DMS114 treated with DMSO at 0.1 percent for 48 hours (cell line): ENCODE data around the gene SCIN.
"Not testable (repeated sequence)": the region's sequence is repeated elsewhere in the genome, so short reads cannot be mapped to it uniquely, and the experiment has no call there.

Experiments
- DNase-seq: peaks from one replicate; lab custom pipeline; 2025; ENCODE audit not compliant: unreplicated experiment; lab: John Stamatoyannopoulos, UW

Gene SCIN

DNA sequence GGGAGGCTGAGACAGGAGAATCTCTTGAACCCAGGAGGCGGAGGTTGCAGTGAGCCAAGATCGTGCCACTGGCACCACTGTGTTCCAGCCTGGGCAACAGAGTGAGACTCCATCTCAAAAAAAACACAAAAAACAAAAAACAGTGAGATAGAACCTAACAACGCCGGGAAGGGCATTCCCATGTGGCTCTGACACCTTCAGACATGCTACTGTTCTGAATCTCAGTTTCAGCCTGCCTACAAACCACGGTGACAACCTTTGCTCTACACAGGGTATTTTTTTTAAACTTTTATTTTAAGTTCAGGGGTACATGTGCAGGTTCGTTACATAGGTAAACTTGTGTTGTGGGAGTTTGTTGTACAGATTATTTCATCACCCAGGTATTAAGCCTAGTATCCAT lies 74.7 kb downstream of the SCIN start:
- DNase-seq, result not testable (repeated sequence)

DNA sequence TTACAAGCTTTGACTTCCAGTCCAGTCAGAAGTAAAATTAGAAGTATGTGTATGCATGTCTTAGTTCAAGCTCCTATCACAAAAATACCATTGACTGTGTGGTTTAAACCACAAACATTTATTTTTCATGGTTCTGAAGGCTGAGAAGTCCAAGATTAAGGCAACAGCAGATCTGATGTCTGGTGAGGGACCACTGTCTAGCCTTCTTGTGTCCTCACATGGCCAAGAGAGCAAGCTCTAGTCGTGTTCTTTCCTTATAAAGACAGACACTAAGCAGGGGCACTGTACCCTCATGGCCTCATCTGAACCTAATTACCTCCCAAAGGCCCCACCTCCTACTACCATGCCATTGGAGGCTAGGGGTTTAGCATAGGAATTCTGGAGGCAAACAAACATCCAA lies 75.6 kb downstream of the SCIN start:
- DNase-seq, result no peak

DNA sequence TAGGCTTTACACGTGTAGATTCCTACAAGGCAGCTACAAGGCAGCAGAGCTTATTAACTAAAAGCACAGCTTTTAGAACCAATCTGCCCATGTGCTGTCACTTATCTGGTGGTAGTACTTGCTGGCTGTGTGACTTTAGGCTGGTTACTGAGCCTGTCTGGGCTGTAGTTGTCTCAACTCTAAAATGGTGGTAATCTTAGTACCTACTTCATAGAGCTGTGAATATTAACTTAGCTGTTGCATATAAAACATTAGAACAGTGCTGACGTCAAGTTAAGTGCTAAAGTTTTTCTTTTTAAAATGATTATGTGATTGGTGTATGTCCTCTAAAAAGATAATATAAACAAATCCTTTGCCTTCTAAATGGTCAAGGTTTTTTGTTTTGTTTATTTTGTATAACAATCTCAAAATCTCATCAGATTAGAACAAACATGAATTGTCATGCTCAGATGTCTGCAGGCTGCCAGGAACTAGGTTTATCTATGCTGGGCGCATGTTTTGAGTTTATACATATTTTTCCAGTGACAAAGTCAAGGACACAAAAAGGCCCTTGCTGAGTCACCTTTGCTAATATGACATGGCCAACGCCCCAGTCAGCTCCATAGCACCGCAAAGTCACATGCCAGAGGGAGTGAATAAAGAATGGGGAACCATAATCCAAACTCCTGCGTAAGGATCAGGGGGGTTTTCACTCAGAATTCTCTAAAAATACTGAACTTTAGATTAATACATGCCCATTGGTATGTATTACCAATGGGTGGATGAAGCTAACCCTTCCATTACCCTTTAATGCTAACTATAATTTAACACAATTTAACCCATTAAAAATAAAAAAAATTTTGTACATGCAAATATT lies 77.1 kb downstream of the SCIN start:
- no peak for DNase-seq

DNA sequence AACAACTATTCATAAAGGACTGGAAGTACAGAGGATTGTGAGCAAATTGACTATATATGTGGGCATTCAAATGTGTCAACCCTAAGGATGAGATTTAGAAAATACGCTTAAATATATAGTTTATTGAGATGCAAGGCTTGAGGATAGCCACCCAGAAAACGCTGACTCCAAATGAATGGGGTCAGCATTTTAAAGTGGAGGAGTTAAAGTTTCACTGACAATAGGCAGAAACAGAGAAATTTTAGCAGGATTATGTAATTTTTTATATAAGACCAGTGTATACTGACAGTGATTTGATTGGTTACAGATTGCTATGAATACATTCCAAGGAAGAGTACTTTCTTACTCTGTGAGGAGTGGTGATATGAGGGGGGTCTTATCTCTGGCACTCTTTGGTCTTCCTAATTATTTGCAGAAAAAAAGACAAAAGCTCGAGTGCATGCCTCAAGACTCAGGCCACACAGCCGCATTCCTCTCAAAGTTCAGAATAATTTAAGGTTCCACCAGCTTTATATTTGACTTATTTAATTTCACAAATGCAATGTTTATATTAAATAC lies 78.3 kb downstream of the SCIN start:
- DNase-seq, result no peak

DNA sequence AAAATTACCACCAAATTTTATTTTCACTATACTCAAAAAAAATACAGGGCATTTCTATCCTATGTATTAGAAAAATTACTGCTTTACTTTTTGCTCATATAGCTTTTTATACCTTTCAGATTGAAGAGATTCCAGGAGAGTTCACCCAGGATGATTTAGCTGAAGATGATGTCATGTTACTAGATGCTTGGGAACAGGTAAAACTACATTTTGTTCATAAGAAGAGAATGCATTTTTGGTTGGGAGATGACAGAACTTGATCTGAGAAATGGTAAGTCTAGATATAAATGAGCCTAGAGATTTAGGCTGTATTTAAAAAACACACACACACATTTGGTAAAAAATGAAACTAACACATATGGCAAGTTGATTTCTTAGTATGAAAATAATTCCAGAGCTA lies 78.8 kb downstream of the SCIN start:
- DNase-seq, result no peak

DNA sequence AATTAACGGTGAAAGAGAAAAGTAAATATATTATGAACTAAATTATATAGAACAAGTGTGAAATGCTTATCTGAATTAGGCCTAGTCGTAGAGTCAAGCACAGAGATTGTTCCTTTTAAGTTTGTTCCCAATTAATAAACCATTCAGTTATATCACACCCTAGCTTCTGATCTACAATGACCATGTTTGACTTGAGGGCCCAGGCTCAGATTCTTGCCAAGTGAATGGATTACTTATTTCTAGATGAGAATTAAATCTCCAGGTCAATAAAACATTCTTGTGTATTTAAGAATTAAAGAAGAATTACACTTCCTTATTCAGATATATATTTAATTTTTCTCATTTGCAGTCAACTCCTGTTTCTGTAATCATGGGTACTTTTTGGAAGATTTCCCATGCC lies 79.6 kb downstream of the SCIN start:
- no peak for DNase-seq

DNA sequence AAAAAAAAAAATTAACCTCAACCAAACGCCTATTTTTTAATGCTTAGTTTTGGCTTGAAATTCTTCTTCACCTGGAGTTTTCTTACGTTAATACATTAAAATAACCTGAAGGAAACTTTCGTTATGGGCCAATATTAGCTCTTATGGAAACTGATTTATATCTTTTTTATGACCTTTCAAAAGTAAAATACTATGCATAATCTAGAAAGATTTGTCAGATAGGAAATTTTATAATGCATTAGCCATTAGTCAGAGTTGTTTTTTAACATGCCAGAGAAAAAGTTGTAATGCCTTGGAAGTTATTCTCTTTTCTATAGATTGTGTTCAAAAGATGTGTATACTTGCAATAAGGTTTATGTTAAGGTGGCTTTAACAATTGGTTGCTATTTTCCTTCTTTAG lies 82.6 kb downstream of the SCIN start:
- no peak for DNase-seq

DNA sequence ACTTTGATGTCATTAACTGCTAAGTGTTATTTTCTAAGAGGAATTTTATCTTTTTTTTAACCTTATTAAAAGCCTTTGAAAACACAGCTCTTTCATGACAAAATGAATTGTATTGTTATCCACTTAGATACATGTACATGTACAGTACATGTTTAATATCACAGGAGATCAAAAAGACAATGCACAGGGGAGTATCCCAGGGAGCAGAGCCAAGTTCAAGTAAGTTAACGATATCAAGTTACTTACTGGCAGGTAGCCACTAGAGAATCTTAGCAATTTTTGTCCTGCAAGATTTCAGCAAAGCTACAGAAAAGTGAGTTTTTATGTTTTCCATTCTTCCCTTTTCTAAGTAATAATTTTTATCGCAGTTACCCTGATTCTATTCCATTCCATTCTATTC lies 83.0 kb downstream of the SCIN start:
- DNase-seq, result no peak

DNA sequence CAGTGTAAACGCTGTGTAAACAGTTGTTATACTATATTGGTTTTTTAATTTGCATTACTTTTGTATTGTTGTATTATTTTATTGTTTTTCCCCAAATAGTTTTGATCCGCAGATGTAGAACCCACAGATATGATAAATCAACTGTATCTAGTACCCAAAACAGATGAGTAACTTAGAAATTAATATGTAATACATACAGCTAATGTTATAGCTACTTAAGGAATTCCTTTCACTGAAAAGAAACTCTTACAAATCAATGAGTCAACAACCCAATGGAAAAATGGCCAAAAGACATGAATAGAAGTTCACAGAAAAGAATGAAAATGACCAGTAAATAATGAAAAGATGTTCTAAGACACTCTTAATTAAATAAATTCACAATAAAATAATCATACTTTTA lies 84.6 kb downstream of the SCIN start:
- DNase-seq, result no peak

DNA sequence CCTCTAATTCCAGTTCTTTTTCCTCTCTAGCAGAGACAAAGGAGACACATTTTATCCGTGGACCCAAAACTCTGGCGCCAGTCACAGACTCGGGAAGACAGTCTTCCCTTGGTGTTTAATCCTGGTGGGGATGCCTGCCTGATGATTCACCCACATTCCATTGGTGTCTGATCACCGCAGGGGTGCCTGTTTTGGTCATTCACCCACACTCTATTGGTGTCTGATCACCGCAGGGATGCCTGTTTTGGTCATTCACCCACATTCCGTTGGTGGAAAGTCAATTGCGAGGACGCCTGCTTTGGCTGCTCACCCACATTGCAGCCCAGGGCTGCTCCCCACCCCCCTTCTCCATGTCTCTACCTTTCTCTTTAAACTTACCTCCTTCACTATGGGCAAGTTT lies 89.9 kb downstream of the SCIN start:
- not testable (repeated sequence) for DNase-seq

DNA sequence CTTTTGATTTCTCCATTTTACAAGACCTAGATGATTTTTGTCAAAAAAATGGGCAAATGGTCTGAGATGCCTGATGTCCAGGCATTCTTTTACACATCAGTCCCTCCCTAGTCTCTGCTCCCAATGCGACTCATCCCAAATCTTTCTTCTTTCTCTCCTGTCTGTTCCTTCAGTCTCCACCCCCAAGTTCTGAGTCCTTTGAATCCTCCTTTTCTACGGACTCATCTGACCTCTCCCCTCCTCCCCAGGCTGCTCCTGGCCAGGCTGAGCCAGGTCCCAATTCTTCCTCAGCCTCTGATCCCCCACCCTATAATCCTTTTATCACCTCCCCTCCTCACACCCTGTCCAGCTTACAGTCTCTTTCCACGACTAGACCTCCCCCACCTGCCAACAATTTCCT lies 90.5 kb downstream of the SCIN start:
- not testable (repeated sequence) for DNase-seq

DNA sequence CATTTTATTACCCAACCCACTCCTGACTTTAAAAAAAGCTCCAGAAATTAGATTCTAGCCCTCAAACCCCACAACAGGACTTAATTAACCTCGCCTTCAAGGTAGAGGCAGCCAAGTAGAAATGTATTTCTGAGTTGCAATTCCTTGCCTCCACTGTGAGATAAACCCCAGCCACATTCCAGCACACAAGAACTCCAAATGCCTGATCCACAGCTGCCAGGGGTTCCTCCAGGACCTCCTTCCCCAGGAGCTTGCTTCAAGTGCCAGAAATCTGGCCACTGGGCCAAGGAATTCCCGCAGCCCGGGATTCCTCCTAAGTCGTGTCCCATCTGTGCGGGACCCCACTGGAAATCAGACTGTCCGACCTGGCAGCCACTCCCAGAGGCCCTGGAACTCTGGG lies 91.1 kb downstream of the SCIN start:
- DNase-seq, result no peak

DNA sequence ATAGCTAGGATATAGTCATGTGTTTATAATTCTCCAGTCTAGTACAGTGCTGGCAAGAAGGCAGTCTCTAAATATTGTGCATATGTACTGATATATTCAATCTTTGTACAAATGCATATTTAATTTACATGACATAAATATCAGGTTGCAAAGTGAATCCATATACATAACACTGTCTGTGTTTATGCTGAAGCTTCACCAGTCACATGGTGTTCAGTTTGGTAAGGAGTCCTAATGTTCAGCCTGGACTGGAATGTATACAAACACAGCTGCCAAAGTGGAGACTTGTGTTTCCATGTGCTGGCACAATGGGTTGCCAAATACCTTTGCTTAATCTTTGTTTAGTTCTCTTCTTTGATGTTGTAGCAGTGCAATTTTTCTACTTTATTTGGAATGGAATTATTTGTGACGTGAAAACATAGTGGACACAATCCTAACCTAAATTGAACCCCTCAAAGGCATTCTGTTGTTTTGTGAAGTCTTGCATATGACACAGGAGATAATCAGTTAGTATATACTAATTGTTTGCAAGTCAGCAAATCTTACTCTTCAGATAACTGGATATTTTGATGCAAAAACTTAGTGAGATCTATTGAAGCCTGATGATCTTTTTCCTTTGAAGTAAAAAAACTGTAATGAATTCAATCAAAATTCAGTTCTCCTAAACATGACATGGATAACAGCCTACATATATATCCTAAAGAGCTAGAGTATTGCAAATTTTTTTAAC lies 99.6 kb downstream of the SCIN start:
- DNase-seq, result no peak

DNA sequence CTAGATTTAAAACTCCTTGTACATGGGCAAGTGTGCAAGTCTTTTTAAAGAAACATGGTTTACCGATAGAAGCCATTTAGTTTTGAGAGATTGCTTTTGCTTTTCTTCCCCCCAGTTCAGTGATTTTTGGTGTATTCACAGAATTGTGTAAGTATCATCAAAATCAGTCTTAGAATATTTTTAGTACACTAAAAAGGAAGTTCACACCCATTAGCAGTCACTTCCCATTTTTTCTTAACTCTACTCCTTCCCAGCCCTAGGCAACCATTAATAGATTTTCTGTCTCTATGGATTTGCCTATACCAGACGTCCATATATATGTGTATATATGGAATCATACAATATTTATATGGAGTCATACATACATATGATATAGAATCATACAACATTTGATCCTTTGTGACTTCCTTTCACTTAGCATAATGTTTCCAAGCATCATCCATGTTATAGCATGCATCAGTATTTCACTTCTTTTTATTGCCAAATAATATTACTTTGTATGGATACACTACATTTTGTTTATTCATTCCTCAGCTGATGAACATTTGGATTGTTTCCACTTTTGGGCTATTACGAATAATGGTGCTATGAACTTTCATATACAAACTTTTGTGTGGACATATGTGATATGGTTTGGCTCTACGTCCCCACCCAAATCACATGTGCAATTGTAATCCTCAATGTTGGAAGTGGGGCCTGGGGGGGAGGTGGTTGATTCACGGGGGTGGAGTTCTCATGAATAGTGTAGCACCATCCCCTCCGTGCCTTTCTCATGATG lies 100.4 kb downstream of the SCIN start:
- DNase-seq, result no peak

DNA sequence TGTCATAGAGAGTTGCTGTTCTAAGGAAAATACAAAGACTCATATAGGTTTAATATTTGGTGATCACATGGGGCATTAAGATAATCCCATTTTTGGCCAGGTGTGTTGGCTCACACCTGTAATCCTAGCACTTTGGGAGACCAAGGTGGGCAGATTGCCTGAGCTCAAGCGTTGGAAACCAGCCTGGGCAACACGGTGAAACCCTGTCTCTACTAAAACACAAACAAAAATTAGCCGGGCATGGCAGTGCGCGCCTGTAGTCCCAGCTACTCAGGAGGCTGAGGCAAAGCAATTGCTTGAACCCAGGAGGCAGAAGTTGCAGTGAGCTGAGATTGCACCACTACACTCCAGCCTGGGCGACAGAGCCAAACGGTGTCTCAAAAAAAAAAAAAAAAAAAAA lies 102.9 kb downstream of the SCIN start:
- not testable (repeated sequence) for DNase-seq

DNA sequence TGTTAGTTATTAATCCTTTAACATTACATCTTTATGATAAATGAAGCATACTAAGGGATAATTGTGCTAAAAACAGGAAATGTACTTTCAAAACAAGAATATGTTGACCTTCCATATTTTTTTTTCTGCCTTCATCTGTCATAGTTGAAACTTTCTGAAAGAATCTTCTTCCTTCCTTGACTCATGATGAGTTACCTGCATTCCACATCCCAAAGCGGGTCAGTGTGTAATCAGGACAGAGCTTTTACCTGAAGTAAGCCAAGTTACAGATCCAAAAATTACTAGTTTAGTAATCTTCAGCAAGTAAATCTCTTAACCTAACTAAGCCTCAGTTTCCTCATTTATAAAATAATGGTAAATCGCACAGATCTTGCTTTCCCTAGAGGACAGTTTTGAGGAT lies 103.5 kb downstream of the SCIN start:
- no peak for DNase-seq

DNA sequence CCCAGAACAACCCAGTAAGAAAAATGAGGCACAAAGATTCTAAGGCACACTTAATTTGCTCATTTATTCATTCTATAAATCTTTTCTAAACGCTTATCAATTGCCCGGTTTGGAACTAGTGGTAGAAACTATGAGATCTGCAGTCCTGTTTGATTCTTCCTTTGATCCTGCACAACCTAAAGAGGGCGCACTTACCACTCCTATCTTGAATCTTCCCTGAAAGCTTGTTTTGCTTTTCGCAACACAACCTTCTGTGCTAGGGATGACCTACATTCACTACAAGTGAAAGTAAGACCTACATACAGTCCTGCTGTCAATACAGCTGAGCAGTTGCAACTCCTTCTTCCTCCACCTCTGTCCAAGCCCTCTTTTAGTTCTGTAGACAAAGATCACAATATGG lies 104.3 kb downstream of the SCIN start:
- DNase-seq, result no peak

DNA sequence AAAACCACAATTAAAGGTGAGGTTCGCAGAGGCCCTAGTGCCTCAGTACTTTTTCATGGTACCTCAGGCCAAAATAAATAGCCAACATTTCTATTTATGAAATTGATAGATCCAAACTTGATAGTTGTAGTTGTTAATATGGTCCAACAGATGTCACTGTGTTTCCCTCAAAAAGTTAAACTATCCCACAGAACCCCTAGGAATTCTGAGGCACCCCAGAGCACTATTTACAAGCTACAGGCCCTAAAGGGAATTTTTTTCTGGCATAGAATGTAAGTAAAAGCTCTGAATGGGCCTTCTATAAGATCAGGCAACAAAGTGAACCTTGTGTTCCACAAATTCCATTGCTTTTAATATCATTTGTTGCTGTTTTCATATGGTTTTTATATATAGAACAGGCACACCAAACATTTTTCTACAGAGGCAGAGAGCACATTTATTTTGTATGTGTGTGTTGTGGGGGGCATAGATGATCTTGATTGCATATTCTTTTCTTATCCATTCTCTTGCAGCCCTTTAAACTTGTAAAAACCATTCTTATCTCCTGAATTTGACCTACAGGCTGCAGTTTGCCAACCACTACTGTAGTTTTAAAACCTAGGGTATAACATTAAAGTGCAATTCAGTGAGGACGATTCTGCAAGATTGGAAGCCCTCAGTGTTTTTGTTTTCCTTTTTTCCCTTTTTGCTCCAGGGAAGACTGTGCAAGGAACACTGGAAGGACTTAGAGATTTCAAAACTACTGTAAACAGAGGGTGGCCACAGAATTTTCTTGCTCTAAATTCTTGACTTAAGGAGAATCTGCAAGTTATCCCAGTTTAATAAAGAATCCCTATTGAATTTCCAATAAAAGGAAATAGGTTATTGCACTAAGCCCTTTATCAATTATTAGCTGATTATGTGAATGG lies 113.4 kb downstream of the SCIN start:
- no peak for DNase-seq

DNA sequence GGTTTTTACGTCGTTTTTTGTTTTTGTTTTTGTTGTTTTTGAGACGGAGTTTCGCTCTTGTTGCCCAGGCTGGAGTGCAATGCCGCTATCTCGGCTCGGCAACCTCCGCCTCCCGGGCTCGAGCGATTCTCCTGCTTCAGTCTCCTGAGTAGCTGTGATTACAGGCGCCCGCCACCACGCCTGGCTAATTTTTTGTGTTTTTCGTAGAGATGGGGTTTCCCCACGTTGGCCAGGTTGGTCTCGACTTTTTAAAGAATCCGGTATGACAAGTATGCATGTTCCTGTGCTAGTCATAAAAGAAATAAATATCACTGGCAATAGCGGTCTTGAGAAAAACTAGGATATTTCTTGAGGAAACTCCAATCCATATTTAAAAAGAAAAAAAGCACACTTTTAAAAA lies 114.2 kb downstream of the SCIN start:
- no peak for DNase-seq

DNA sequence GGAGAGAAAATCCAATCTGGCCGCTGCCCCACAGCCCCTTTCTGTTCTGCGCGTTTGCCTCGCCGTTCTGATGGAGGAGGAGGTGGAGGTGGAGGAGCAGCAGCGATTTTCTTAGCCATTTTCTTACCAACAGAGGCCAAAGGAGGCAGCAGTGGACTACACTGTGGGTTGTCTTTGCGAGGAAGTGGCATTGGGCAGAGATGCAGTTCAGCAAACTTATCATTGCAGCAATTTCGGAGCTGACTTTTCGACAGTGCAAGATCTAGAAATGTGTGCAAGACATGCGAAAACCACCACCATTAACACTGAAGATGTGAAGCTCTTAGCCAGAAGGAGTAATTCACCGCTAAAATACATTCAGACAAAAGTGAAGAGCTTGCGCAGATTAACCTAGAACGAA lies 115.0 kb downstream of the SCIN start:
- DNase-seq, result peak; percentile 80
